ENCODE data around the gene TBC1D2. TPM values are rescaled to one million over a fixed set of nuclear protein-coding genes. Genes with fewer than 3 reads are reported as not detected.
A peak's percentile ranks its signal among the peaks of the same experiment; 100 is the strongest.

The TBC1D2 gene
- total RNA-seq, 1 donor from 2014 or later, result 17.4 TPM

DNA sequence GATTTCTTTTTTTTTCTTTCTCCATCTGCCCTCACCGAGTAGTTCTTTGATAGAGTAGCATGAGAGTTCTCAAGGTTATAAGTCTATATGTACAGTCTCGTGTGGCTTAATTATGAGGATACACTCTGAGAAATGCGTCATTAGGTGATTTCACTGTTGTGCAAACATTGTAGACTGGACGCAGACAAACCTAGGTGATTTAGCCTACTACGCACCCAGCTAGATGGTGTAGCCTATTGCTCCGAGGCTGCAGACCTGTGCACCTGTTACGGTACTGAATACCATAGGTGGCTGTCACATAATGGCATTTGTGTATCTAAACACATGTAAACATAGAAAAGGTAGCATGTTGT lies 36.1 kb downstream of the TBC1D2 start:
- ATAC-seq, result peak; percentile 37
- DNase-seq (ENCODE audit: low spot score), result no peak

GRCh38 chr9:98218562-98219363 lies 36.7 kb downstream of the TBC1D2 start:
- ATAC-seq, result peak; percentile 58
- DNase-seq (ENCODE audit: low spot score), result peak; percentile 68

GRCh38 chr9:98217255-98217654 lies 38.2 kb downstream of the TBC1D2 start:
- DNase-seq (ENCODE audit: low spot score) (peak; percentile 89), ATAC-seq (peak; percentile 79)

- no peak for DNase-seq (ENCODE audit: low spot score)
- ATAC-seq, result no peak
Measured at GRCh38 chr9:98216391-98216790, 39.1 kb downstream of the TBC1D2 start.

- no peak for DNase-seq (ENCODE audit: low spot score)
- no peak for ATAC-seq
Measured at GRCh38 chr9:98215821-98216220, 39.6 kb downstream of the TBC1D2 start.

DNA sequence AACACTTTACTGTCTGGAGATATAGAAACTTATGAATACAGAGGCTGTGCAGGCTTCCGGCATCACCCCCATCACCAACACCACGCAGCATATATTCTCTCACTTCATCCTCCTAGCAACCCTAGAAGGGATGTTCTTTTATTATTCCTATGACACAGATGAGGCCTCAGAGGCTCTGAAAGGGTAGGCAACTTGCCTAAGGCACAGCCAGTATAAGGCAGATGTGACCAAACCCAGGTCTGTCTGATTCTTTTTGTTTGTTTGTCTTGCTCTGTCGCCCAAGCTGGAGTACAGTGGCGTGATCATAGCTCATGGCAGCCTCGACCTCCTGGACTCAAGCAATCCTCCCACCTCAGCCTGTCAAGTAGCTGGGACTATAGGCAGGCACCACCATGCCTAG lies 40.2 kb downstream of the TBC1D2 start:
- ATAC-seq, result peak; percentile 28
- DNase-seq (ENCODE audit: low spot score), result no peak

- ATAC-seq (peak; percentile 71), DNase-seq (ENCODE audit: low spot score) (peak; percentile 88)
Measured at GRCh38 chr9:98214811-98215210, 40.6 kb downstream of the TBC1D2 start.

DNA sequence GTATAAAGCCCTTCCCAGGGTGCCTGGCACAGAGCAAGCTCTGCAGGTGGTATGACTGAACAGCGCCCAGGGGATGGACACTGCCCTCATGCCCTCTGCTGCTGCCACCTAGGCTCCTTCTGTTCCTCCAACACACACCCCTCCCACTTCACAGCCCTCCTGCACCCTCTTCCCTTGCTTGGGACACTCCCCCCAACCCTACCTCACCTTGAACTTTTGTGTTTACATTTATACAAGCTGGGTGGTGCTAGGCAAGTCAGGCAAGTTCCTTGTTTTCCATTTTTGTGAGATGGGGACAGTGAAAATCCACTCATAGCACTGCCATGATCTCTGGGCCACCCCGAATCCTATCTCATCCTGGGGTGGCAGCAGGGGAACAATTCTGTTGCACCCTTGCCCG lies 44.2 kb downstream of the TBC1D2 start:
- no peak for DNase-seq (ENCODE audit: low spot score)
- ATAC-seq, result peak; percentile 4

DNA sequence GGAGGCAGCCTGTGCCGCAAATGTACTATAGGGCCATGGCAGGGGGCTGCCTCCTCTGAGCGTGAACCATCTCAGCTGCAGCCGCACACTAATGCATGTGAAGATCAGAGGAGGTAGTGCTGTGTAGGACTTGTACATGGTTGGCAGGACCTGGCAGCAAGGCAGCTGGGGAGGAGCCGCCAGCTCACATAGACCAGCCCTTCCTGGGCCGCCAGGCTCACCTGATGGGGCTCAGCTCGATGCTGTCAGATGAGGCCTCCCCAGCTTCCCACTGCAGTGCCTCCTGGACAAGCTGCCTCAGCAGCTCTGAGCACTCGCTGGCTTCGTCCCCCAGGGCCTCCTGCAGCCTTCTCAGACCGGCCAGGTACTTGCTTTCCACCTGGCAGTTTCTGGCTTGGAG lies 45.0 kb downstream of the TBC1D2 start:
- ATAC-seq, result peak; percentile 57

DNA sequence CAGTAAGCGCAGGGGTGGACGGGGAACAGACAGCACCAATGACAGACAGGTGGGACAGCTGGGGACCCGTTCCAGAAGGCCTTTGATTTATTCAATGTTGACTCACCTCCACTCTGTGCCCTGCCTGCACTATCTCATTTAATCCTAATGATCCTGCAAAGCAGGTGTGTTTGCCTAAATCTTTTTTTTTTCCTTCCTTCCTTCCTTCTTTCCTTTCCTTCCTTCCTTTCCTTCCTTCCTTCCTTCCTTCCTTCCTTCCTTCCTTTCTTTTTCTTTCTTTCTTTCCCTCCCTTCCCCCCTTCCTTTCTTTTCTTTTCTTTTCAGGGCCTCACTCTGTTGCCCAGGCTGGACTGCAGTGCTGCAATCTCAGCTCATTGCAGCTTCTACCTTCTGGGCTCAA lies 45.9 kb downstream of the TBC1D2 start:
- ATAC-seq (no peak), DNase-seq (ENCODE audit: low spot score) (no peak)

More for the DNA sequence above, 45.0 kb downstream of the TBC1D2 start:
- no peak for DNase-seq (ENCODE audit: low spot score)

DNA sequence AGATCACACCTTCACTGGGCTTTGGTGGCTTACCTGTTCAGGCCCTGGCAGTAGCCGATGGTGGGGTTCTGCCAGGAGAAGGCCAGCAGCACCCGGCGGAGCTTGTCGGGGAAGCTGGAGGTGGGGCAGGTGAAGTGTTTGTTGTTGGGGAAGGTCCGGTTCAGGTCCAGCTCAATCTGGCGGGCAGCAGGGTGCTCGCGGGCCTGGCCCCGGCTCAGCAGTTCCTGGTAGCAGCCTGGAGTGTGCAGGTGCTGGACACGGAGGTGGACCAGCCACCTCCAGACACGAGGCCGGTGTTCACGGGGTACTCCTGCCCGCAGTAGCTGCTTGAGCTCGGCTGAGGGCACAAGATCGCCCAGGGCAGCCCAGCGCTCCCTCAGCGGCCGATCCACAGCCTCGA lies 46.8 kb downstream of the TBC1D2 start:
- peak; percentile 3 for ATAC-seq
- no peak for DNase-seq (ENCODE audit: low spot score)

DNA sequence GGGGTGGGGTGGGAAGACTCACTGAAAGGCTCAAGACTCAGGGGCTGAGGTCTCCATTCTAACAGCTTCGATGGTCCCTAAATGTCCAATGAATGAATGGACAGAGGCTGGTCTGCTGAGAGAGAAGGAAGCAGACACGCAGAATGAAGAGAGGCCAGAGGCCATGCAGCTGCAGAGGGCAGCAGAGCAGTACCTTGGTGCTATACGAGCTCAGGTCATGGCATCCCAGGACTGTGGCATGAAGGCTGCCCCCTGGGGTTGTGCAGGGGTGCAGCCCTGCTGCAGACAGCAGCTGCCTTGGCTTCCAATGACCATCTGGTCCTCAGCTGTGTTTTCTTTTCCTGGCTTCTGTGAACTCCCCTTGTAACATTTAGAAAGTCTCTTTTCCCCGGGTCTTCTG lies 47.8 kb downstream of the TBC1D2 start:
- ATAC-seq, result peak; percentile 28
- DNase-seq (ENCODE audit: low spot score), result no peak

- ATAC-seq (no peak), DNase-seq (ENCODE audit: low spot score) (no peak)
Measured at GRCh38 chr9:98206754-98207153, 48.7 kb downstream of the TBC1D2 start.

DNA sequence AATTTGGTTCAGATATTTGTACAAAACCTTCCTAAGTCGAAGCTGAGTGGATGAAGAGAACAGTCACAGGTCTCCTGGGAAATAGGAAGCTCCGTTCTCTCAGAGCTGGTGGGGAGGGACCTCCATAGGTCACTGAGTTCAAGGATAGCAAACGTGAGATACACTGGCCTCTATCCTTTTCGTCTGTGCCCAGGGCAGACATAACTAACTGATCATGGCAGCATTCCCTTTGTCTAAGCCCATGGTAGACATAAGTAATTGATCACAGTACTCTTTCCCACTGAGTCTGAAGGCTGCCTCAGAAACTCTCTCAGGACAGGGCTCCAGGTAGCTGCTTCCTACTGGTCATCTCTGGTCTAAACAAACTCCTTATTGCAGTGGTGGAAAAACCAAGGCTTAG lies 50.8 kb downstream of the TBC1D2 start:
- DNase-seq (ENCODE audit: low spot score) (no peak), ATAC-seq (no peak)

GRCh38 chr9:98203153-98203552 lies 52.3 kb downstream of the TBC1D2 start:
- DNase-seq (ENCODE audit: low spot score), result no peak
- no peak for ATAC-seq

DNA sequence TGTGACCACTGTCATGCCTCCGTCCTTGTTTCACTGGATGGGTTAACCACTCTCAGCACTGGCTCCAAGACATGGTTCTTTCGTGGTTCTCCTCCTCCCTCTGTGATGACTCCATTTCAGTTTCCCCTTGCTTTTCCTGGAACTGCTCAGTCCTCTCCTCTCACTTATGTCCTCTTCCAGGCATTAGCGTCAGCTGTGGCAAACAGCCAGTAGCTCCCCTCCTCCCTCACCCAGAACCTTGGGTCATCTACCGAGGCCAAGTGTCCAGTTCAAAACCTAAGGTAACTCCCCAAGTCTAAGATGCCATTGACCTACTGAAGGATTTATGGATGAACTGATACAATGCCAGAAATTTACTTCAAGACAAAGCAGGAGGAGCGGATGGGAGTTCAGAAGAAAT lies 53.2 kb downstream of the TBC1D2 start:
- DNase-seq (ENCODE audit: low spot score) (no peak), ATAC-seq (peak; percentile 2)

DNA sequence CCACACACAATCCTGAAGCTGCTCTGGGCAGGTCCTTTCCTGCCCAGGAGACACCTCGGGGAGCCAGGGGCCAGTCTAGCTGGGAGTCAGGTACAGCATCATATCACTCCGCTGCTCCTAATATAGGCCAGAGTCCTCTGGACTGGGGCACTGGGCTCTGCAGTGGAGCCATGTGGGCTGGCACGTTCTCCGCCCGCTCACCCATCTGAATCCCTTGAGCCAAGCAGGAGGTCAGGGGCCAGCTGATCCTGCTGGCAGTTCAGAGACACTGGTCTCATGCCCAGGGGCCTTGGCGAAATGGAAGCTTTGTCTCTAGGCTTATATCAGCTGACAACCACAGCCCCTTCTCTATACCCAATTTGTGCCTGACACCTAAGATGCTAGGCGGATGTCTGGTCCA lies 53.7 kb downstream of the TBC1D2 start:
- peak; percentile 78 for DNase-seq (ENCODE audit: low spot score)
- ATAC-seq, result peak; percentile 83

DNA sequence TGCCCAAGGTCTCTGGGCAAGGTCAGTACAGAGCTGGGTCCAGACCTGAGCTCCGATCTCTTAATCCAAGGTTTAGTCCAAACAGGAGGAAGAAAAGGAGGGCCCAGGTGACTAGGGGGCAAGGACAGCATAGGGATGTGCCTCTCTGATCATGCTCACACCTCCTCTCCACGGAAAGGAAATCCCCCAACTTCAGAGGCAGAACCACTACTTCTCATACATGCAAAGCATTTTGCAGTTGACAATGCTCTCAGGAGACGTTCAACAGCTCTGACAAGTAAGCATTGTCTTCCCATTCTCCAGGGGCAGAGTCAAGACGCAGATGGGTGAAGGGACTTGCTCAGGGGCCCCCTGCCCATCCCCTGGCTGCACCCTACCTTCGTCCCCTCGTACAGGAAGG lies 54.3 kb downstream of the TBC1D2 start:
- DNase-seq (ENCODE audit: low spot score), result no peak
- no peak for ATAC-seq

- ATAC-seq, result no peak
Measured at GRCh38 chr9:98199388-98200033, 55.9 kb downstream of the TBC1D2 start.

DNA sequence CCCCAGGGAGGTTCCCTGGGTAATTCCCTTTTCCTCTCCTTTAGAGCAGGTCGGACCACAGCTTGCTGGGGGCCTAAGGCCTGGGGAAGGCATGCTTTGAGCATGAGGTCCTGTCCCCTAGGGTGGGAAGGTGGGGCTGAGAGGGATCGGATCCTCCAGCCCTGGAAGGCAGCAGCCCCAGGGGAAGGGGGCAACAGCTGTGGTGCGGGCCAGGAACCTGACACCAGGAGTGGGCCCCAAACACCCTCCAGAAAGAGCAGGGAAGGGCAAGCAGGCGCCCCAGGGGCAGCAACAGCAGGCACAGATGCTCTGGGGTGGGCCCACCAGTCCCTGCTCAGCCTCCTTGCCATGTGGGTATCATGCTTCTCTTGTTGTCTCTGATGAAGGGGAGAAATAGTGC lies 59.8 kb downstream of the TBC1D2 start:
- DNase-seq (ENCODE audit: low spot score), result no peak
- ATAC-seq, result no peak

More at GRCh38 chr9:98199388-98200033, 55.9 kb downstream of the TBC1D2 start:
- DNase-seq (ENCODE audit: low spot score), result no peak

GRCh38 chr9:98193336-98193944 lies 62.0 kb downstream of the TBC1D2 start:
- DNase-seq (ENCODE audit: low spot score), result no peak
- no peak for ATAC-seq
